Retinal pigment epithelial cell (primary cell): Measurements from ENCODE around the gene TMEM108.

Source experiments
- DNase-seq: peaks from one replicate; pipeline ENCODE4 v3.0.0-alpha.2; 2010; ENCODE audit warnings: low read depth
- H3K4me3 ChIP-seq: 2 replicates; pipeline ENCODE4 v1.5.1; 2011; ENCODE audit warnings: mild to moderate bottlenecking, low read length, control low read depth, moderate library complexity
- TF ChIP-seq, protein P1 (sequence below): conservative IDR thresholded peaks from 2 replicates; pipeline ENCODE4 v1.5.1; 2011; ENCODE audit warnings: low read depth, low read length, control low read depth, inconsistent platforms

The TMEM108 gene

DNA sequence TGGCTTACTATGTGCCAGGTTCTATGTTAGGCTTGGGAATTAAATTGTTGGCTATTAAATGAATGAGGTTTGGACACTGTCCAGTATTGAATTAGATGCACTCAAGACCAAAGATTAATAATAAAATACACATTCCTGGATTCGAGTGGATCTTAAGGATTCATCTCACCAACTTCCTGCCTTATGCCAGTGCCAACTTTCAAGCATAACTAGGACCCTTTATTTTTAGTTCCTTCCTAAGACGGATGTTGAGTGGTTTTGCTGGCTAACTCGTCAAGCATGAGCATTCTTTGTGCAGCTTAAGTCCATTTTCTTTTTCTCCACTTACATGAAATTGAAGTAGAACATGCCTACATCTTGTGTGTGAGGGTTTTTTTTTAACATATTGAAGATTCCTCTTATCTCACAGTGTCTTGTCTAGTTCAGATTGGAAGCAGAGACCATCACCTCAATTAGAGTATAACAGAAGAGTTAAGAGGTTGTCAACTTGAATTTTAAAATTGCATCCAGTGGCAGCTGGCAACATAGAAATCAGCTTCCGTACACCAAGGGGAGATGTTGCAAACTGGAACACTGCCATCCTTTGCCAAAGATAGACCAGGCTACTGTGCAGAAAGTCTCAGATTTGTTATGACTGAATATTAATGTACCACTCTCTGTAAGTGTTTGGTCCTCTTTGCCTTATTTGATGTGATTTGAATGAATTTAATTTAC, 255.4 kb downstream of the TMEM108 start:
- H3K4me3 ChIP-seq, result no peak overlapping the region
- no peak for DNase-seq

GRCh38 chr3:133294253-133294652, 256.1 kb downstream of the TMEM108 start:
- no peak overlapping the region for H3K4me3 ChIP-seq
- DNase-seq, result no peak
- TF ChIP-seq, protein P1, sequence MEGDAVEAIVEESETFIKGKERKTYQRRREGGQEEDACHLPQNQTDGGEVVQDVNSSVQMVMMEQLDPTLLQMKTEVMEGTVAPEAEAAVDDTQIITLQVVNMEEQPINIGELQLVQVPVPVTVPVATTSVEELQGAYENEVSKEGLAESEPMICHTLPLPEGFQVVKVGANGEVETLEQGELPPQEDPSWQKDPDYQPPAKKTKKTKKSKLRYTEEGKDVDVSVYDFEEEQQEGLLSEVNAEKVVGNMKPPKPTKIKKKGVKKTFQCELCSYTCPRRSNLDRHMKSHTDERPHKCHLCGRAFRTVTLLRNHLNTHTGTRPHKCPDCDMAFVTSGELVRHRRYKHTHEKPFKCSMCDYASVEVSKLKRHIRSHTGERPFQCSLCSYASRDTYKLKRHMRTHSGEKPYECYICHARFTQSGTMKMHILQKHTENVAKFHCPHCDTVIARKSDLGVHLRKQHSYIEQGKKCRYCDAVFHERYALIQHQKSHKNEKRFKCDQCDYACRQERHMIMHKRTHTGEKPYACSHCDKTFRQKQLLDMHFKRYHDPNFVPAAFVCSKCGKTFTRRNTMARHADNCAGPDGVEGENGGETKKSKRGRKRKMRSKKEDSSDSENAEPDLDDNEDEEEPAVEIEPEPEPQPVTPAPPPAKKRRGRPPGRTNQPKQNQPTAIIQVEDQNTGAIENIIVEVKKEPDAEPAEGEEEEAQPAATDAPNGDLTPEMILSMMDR, result no peak

More for the DNA sequence above, 255.4 kb downstream of the TMEM108 start:
- TF ChIP-seq, protein P1, result no peak

- TF ChIP-seq, protein P1, result no peak
- peak; percentile 63 for DNase-seq
- no peak overlapping the region for H3K4me3 ChIP-seq
Observed at GRCh38 chr3:133295199-133295901, 257.2 kb downstream of the TMEM108 start.

GRCh38 chr3:133295944-133296917, 258.0 kb downstream of the TMEM108 start:
- TF ChIP-seq, protein P1, result no peak
- DNase-seq, result peak; percentile 82
- H3K4me3 ChIP-seq, result no peak overlapping the region

GRCh38 chr3:133296981-133297380, 258.8 kb downstream of the TMEM108 start:
- DNase-seq, result no peak
- no peak overlapping the region for H3K4me3 ChIP-seq
- TF ChIP-seq, protein P1, result no peak

DNA sequence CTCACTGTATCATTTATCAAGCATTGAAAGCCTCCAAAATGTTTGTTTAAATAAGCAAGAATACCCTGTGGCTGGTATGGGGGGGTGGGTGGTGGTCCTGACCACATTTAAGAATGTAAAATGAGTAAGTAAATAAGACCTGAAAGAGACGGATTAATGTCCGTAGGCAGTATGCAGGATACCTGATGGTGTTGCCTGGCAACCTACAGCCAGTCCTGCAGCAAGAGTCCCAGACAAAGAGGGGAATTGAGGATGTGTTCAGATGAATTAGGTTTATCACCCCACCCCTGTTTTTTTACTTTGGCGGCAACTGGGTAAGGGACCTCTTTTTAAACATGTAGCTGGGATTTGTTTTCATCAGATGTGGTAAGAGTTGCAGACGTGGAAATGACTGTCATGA, 261.9 kb downstream of the TMEM108 start:
- no peak overlapping the region for H3K4me3 ChIP-seq
- TF ChIP-seq, protein P1, result no peak
- no peak for DNase-seq
